Fibroblast of skin of back (primary cell): ENCODE data around the gene UNK.
"Not testable (repeated sequence)": the region's sequence is repeated elsewhere in the genome, so short reads cannot be mapped to it uniquely, and the experiment has no call there.

ENCODE experiments used
- DNase-seq: peaks from one replicate; pipeline ENCODE4 v3.0.0-alpha.2; 2013

UNK gene

GRCh38 chr17:75854881-75855309 lies 70.3 kb downstream of the UNK start:
- no peak for DNase-seq

DNA sequence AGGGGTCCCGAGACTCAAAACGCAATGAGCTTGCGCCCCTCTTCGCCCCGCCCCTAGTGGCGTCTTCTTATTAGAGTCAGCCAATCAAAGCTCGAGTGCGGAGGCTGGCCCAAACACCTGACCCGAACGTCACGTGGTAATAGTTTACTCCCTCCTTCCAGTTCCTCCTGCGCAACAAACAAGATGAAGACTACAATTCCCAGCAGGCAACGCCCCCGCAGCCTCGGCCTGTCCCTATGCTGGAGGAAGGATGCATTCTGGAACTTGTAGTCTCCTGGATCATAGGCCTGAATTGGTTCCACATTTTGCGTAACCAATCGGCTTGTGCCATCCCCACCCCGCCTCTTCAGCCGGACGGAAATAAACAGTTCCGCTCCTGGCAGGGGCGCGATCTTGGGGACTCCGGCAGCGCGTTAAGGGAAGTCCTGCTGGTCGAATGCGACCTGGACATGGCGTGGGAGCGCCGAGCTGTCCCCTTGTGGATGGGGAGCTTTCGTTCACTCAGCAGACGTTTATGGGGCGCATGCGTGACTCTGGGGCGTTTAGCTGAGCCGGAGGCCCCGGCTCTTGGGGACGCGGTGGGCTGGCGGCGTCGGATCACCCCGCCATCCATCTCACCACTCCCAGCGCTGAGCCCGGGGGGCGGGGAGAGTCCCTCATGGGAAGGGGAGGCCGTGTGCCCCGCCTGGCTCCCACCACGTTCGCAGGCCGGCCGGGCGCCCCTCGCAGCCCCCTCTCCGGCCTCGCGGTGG lies 70.9 kb downstream of the UNK start, which contains the start of gene WBP2:
Gene WBP2 (minus strand): TSS at position 26 of the 752 bp plus-strand sequence. CDS start 38 bp downstream, outside the sequence.
- peak; percentile 100 for DNase-seq

- no peak for DNase-seq
Measured at GRCh38 chr17:75856062-75856756, 71.6 kb downstream of the UNK start.

GRCh38 chr17:75859358-75859757 lies 74.8 kb downstream of the UNK start:
- not testable (repeated sequence) for DNase-seq

DNA sequence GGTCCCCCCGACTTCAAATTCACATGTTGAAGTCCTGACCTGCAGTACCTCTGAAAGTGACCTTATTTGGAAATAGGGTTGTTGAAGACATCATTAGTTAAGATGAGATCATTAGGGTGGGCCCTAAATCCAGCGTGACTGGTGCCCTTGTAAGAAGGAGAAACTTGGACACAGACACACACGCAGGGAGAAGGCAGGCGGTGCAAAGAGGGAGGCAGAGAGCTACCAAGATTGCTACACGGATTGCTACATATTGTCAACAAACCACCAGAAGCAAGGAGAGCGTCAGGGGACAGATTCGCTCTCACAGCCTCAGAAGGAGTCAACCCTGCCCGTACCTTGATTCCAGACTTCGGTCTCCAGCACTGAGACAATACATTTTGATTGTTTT lies 77.3 kb downstream of the UNK start:
- peak; percentile 32 for DNase-seq

DNA sequence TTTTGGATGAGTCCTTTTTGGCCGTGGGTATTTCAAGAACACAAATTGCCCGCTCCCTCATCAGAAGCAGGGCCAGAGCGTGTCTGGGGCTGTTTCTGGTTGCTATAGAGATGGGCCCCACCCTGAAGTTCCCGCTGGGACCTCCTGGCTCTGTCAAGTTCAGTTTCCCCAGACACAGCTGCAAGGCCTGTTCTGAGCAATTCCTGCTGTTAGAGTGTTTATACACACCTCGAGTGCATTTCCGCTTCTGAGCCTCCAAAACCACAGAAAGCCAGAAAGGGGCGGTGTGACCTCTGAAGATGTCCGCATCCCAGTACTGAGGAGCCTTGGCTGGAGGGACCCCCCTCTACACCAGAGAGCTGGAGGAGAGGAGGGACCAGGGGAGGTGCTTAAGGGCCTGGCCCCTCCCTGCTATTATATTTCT lies 79.9 kb downstream of the UNK start:
- peak; percentile 67 for DNase-seq

GRCh38 chr17:75864887-75865286 lies 80.3 kb downstream of the UNK start:
- not testable (repeated sequence) for DNase-seq

DNA sequence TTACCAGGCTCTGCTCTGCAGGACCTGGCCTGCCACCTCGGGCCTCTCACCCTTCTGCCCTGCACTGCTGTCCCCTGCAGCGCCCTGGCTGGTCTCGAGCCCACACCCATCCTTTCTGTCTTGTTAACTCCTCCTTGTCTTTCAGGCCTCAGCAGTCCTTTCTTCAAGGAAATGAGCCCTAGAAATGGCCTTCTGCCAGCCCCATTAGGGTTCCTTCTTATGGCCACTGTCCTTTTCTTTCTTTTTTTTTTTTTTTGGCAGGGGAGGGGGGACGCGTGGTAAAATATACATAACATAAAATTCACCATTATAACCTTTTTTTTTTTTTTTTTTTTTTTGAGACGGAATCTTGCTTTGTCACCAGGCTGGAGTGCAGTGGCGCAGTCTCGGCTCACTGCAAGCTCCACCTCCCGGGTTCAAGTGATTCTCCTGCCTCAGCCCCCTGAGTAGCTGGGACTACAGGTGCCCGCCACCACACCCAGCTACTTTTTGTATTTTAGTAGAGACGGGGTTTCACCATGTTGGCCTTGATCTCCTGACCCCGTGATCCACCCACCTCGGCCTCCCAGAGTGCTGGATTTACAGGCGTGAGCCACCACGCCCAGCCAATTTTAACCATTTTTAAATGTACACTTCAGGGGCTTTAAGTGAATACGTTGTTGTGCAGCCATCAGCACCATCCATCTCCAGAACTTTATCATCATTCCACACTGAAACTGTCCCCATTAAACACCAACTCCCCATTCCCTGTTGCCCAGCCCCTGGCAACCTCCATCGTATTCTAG lies 81.0 kb downstream of the UNK start:
- not testable (repeated sequence) for DNase-seq

DNA sequence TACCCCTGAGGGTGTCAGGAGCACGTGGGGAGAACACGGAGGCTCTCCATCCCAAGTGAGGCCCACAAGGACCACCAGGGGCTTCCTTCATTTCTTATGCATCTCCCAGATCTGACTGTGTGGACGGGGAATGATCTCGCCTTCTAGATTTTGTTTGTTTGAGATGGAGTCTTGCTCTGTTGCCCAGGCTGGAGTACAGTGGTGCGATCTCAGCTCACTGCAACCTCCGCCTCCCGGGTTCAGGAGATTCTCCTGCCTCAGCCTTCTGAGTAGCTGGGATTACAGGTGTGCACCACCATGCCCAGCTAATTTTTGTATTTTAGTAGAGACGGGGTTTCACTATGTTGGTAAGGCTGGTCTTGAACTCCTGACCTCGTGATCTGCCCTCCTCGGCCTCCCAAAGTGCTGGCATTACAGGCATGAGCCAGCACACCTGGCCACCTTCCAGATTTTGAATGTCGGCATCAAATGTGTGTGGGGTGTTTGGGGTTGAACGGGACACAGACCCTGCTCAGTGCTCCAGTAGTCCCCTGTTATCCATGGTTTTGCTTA lies 84.2 kb downstream of the UNK start:
- not testable (repeated sequence) for DNase-seq

DNA sequence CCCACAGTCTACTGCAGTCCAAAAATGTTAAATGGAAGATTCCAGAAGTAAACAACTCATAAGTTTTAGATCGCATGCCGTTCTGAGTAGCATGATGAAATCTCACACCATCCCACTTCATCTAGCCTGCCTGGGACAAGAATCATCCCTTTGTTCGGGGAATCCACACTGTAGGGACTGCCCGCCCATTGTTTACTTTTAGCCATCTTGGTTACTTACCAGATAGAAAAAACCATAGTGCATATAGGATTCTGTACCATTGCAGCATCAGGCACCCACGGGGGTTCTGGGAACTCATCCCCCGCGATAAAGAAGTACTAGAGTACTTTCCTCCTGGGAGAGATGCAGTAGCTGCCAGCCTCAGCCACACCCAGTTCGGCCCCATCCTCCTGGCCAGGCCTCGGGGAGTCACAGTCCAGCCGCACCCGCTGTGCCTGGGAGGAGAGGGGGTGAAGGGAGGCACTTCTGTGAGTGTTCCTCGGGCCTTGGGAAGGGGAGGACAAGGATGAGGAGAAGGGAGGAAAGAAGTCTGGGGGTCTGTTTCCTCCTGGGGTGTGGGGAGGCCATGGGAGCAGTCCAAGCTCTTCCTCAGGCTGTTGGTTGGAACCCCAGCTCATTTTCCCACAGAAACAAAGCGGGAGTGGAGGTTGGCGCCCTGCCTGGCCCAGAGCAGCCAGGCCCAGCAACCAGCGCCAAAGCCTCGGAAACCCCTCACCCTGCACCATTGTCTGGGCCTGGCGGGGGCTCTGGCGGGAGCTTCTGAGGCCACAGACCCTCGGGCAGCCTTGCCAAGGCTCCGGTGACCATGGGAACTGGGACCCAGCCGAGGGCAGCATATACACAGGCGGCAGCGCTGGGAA lies 84.9 kb downstream of the UNK start:
- peak; percentile 29 for DNase-seq

- not testable (repeated sequence) for DNase-seq
Measured at GRCh38 chr17:75870228-75870627, 85.6 kb downstream of the UNK start.

GRCh38 chr17:75872434-75873351 lies 88.1 kb downstream of the UNK start:
- peak; percentile 90 for DNase-seq

DNA sequence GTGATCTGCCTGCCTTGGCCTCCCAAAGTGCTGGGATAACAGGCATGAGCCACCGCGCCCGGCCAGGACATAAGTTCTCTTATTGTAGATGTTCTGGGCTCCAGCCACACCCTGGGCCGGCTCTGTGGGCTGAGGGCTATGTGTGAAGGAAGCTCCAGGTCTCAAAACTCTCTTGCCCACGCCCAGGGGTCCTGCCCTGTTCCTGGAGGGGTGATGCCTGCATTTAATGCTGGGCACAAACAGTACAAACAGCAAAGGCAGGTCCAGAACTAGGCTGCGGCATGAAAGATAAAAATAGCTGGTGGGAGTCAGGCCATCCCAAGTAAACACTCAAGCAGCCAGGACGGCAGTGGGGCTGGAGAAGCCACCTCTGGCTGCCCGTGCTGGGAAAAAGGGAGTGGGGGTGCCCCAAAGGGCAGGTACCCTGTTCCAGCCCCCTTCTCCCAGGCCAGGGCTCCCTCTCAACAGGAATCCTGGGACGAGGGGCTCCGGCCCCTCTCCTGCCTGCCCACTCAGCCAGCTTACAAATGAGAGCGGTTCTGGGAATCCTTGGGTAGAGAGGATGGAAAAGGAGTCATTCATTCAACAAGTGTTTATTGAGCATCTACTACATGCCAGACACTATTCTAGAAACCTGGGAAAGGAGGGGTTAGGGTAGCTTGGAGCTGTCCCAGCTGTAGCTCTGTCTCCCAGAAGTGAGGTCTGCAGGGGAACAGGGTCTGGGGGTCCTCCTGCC lies 89.1 kb downstream of the UNK start:
- DNase-seq, result no peak

- no peak for DNase-seq
Measured at GRCh38 chr17:75874323-75875181, 89.9 kb downstream of the UNK start.
